ENCODE measurements around the gene CCIN.
"Not testable (repeated sequence)": the region's sequence is repeated elsewhere in the genome, so short reads cannot be mapped to it uniquely, and the experiment has no call there.

CCIN gene

GRCh38 chr9:36141288-36141687 is 27.9 kb upstream of the CCIN start:
- no peak for DNase-seq (ENCODE audit: low spot score)

- DNase-seq (ENCODE audit: low spot score), result no peak
These were observed 27.4 kb upstream of the CCIN start for GRCh38 chr9:36141761-36142160.

- DNase-seq (ENCODE audit: low spot score), result no peak
These were observed 26.5 kb upstream of the CCIN start for GRCh38 chr9:36142510-36143244.

GRCh38 chr9:36143245-36143641 is 25.9 kb upstream of the CCIN start:
- no peak for DNase-seq (ENCODE audit: low spot score)

- DNase-seq (ENCODE audit: low spot score), result no peak
These were observed 24.6 kb upstream of the CCIN start for GRCh38 chr9:36144309-36145232.

GRCh38 chr9:36145970-36146369 is 23.2 kb upstream of the CCIN start:
- DNase-seq (ENCODE audit: low spot score), result no peak

- no peak for DNase-seq (ENCODE audit: low spot score)
These were observed 22.5 kb upstream of the CCIN start for GRCh38 chr9:36146651-36147050.

GRCh38 chr9:36147441-36148175 is 21.6 kb upstream of the CCIN start:
- DNase-seq (ENCODE audit: low spot score), result no peak

GRCh38 chr9:36148311-36149051 is 20.7 kb upstream of the CCIN start:
- DNase-seq (ENCODE audit: low spot score), result peak; percentile 34

GRCh38 chr9:36149197-36149596 is 20.0 kb upstream of the CCIN start:
- no peak for DNase-seq (ENCODE audit: low spot score)

GRCh38 chr9:36150574-36151315 is 18.4 kb upstream of the CCIN start:
- DNase-seq (ENCODE audit: low spot score), result no peak

- DNase-seq (ENCODE audit: low spot score), result peak; percentile 81
These were observed 17.6 kb upstream of the CCIN start for GRCh38 chr9:36151316-36152210.

- no peak for DNase-seq (ENCODE audit: low spot score)
These were observed 16.3 kb upstream of the CCIN start for GRCh38 chr9:36152741-36153438.

- no peak for DNase-seq (ENCODE audit: low spot score)
These were observed 15.4 kb upstream of the CCIN start for GRCh38 chr9:36153746-36154145.

GRCh38 chr9:36154331-36154952 is 14.7 kb upstream of the CCIN start:
- DNase-seq (ENCODE audit: low spot score), result peak; percentile 44

GRCh38 chr9:36156116-36156515 is 13.1 kb upstream of the CCIN start:
- no peak for DNase-seq (ENCODE audit: low spot score)

GRCh38 chr9:36158122-36158521 is 11.1 kb upstream of the CCIN start:
- no peak for DNase-seq (ENCODE audit: low spot score)

- DNase-seq (ENCODE audit: low spot score), result no peak
These were observed 10.3 kb upstream of the CCIN start for GRCh38 chr9:36158917-36159316.

GRCh38 chr9:36159509-36159908 is 9.7 kb upstream of the CCIN start:
- not testable (repeated sequence) for DNase-seq (ENCODE audit: low spot score)
